GM23338 (cell line): ENCODE measurements around the gene GSN. TPM values are rescaled to one million over a fixed set of nuclear protein-coding genes. Genes with fewer than 3 reads are reported as not detected.

Experiments
- ATAC-seq: fragments of 200-7000 bp; cut with Tn5 transposase; 3 replicates; pipeline ENCODE4 v1.9.1; 2020
- DNase-seq: peaks from one replicate; pipeline ENCODE4 v3.0.0-alpha.2; 2015; ENCODE audit warnings: low spot score
- H2AFZ ChIP-seq: fragments of 200-600 bp; sonication (generic); 2 replicates; pipeline ENCODE4 v1.8.0; 2016; ENCODE audit warnings: antibody characterized with exemption, mild to moderate bottlenecking, moderate library complexity
- H3F3A ChIP-seq: fragments of 200-600 bp; sonication (generic); replicated peaks from 2 replicates; pipeline ENCODE4 v1.8.0; 2017; ENCODE audit warnings: antibody characterized with exemption, mixed run types, low read depth
- H3K27ac ChIP-seq: fragments of 200-600 bp; sonication (generic); 2 replicates; pipeline ENCODE4 v1.6.1; 2016; ENCODE audit warnings: low read depth
- H3K27me3 ChIP-seq: fragments of 200-600 bp; sonication (generic); 2 replicates; pipeline ENCODE4 v1.8.0; 2016; ENCODE audit warnings: mild to moderate bottlenecking, mixed run types, moderate library complexity; ENCODE audit not compliant: insufficient read depth
- H3K36me3 ChIP-seq: fragments of 200-600 bp; sonication (generic); 2 replicates; pipeline ENCODE4 v1.8.0; 2016; ENCODE audit warnings: mild to moderate bottlenecking; ENCODE audit not compliant: insufficient read depth
- H3K4me1 ChIP-seq: fragments of 200-600 bp; sonication (generic); 2 replicates; pipeline ENCODE4 v1.8.0; 2016; ENCODE audit warnings: mild to moderate bottlenecking, moderate library complexity; ENCODE audit not compliant: insufficient read depth
- H3K4me2 ChIP-seq: fragments of 200-600 bp; sonication (generic); 2 replicates; pipeline ENCODE4 v1.7.1; 2017; ENCODE audit warnings: mixed run types
- H3K4me3 ChIP-seq: fragments of 200-600 bp; sonication (generic); 2 replicates; pipeline ENCODE4 v1.6.1; 2016; ENCODE audit warnings: mixed run types
- H3K79me2 ChIP-seq: fragments of 200-600 bp; sonication (generic); replicated peaks from 2 replicates; pipeline ENCODE4 v1.8.0; 2017; ENCODE audit warnings: mild to moderate bottlenecking; ENCODE audit not compliant: insufficient read depth
- H3K9me2 ChIP-seq: fragments of 200-600 bp; sonication (generic); 2 replicates; pipeline ENCODE4 v1.8.0; 2017; ENCODE audit not compliant: insufficient read depth
- H4K20me1 ChIP-seq: fragments of 200-600 bp; sonication (generic); replicated peaks from 2 replicates; pipeline ENCODE4 v1.8.0; 2017; ENCODE audit warnings: mild to moderate bottlenecking; ENCODE audit not compliant: insufficient read depth
- H3K27ac Mint-ChIP-seq: 2 replicates; pipeline ENCODE4 v1.8.0; 2020; ENCODE audit warnings: inconsistent platforms, mild to moderate bottlenecking, moderate library complexity, mixed read lengths
- H3K27me3 Mint-ChIP-seq: 3 replicates; pipeline ENCODE4 v1.8.0; 2022; ENCODE audit warnings: low read depth, mild to moderate bottlenecking, moderate library complexity, mixed read lengths, inconsistent platforms; ENCODE audit not compliant: insufficient read depth, poor library complexity
- H3K36me3 Mint-ChIP-seq: 3 replicates; pipeline ENCODE4 v1.8.0; 2021; ENCODE audit warnings: low read depth, mild to moderate bottlenecking, inconsistent platforms, moderate library complexity, mixed read lengths
- H3K4me1 Mint-ChIP-seq: 3 replicates; pipeline ENCODE4 v1.8.0; 2020; ENCODE audit warnings: mild to moderate bottlenecking, inconsistent platforms, mixed read lengths
- H3K4me3 Mint-ChIP-seq: 3 replicates; pipeline ENCODE4 v1.8.0; 2021; ENCODE audit warnings: moderate library complexity, mild to moderate bottlenecking, inconsistent platforms, mixed read lengths
- H3K9me3 Mint-ChIP-seq: 3 replicates; pipeline ENCODE4 v1.8.0; 2020; ENCODE audit warnings: moderate library complexity, mild to moderate bottlenecking, inconsistent platforms, mixed read lengths
- CREB1 ChIP-seq: fragments of 250-450 bp; sonication (Bioruptor Pico); IDR thresholded peaks from 2 replicates; pipeline ENCODE4 v1.5.0; 2020; ENCODE audit warnings: low read depth, mild to moderate bottlenecking, moderate library complexity
- EZH2 ChIP-seq: fragments of 200-600 bp; sonication (generic); IDR thresholded peaks from one replicate; pipeline ENCODE4 v1.8.0; 2017; ENCODE audit warnings: antibody characterized with exemption, mild to moderate bottlenecking, low read depth; ENCODE audit not compliant: unreplicated experiment
- EZH2phosphoT487 ChIP-seq: fragments of 200-600 bp; sonication (generic); IDR thresholded peaks from one replicate; pipeline ENCODE4 v1.8.1; 2018; ENCODE audit warnings: antibody characterized with exemption; ENCODE audit not compliant: unreplicated experiment
- JUNB ChIP-seq: IDR thresholded peaks from one replicate; pipeline ENCODE4 v1.6.1; 2016; ENCODE audit warnings: antibody characterized with exemption; ENCODE audit not compliant: unreplicated experiment
- NANOG ChIP-seq: IDR thresholded peaks from 2 replicates; pipeline ENCODE4 v1.6.1; 2016; ENCODE audit warnings: antibody characterized with exemption, borderline replicate concordance
- POLR2AphosphoS5 ChIP-seq: IDR thresholded peaks from 2 replicates; pipeline ENCODE4 v1.6.1; 2016; ENCODE audit warnings: antibody characterized with exemption, low read depth
- STAT1 ChIP-seq: IDR thresholded peaks from one replicate; pipeline ENCODE4 v1.6.1; 2016; ENCODE audit warnings: antibody characterized with exemption; ENCODE audit not compliant: unreplicated experiment
- ZNF114 ChIP-seq: fragments of 250-450 bp; sonication (Bioruptor Pico); IDR thresholded peaks from 2 replicates; pipeline ENCODE4 v1.5.0; 2020; ENCODE audit warnings: mild to moderate bottlenecking, moderate library complexity
- ZNF462 ChIP-seq: fragments of 250-450 bp; sonication (Bioruptor Pico); IDR thresholded peaks from 2 replicates; pipeline ENCODE4 v1.5.0; 2020; ENCODE audit warnings: mild to moderate bottlenecking, moderate library complexity
- polyA plus RNA-seq: library from polyadenylated mRNA; unstranded; fragments of >200 nt; fragmentation: Nextera tagmentation; extraction: Ambion mirVana; gene quantifications from 2 replicates; pipeline ENCODE4 v1.2.1, GENCODE V29; 2016
- total RNA-seq: library from RNA; depleted of rRNA; stranded (reverse); fragments of >200 nt; shearing (Covaris generic); gene quantifications from 2 replicates; pipeline ENCODE4 v1.2.3, GENCODE V29; 2014
- TF ChIP-seq, protein P1 (sequence below): IDR thresholded peaks from one replicate; pipeline ENCODE4 v1.6.1; 2018; ENCODE audit warnings: antibody characterized with exemption; ENCODE audit not compliant: unreplicated experiment

Gene GSN
- total and polyA plus RNA-seq, 2 experiments from 2014 or later: 30.2 to 85.7 TPM

DNA sequence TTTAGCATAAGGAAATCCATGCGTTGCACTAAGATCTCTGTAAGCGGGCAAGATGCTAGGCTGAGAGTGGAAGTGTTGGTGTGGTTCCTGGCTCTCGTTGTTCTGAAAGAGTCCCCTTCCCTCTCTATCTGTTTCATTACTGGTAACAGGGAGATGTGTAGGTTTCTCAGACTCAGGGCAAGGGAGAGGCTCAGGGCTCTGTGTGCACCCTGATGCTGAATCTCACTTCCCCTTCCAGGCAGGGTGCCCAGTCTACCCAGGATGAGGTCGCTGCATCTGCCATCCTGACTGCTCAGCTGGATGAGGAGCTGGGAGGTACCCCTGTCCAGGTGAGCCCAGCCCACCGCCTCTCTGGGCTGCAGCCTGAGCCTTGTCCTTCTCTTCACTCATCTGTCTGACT lies 56.4 kb downstream of the GSN start (continued):
- TF ChIP-seq, protein P1, sequence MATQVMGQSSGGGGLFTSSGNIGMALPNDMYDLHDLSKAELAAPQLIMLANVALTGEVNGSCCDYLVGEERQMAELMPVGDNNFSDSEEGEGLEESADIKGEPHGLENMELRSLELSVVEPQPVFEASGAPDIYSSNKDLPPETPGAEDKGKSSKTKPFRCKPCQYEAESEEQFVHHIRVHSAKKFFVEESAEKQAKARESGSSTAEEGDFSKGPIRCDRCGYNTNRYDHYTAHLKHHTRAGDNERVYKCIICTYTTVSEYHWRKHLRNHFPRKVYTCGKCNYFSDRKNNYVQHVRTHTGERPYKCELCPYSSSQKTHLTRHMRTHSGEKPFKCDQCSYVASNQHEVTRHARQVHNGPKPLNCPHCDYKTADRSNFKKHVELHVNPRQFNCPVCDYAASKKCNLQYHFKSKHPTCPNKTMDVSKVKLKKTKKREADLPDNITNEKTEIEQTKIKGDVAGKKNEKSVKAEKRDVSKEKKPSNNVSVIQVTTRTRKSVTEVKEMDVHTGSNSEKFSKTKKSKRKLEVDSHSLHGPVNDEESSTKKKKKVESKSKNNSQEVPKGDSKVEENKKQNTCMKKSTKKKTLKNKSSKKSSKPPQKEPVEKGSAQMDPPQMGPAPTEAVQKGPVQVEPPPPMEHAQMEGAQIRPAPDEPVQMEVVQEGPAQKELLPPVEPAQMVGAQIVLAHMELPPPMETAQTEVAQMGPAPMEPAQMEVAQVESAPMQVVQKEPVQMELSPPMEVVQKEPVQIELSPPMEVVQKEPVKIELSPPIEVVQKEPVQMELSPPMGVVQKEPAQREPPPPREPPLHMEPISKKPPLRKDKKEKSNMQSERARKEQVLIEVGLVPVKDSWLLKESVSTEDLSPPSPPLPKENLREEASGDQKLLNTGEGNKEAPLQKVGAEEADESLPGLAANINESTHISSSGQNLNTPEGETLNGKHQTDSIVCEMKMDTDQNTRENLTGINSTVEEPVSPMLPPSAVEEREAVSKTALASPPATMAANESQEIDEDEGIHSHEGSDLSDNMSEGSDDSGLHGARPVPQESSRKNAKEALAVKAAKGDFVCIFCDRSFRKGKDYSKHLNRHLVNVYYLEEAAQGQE: no peak
- no peak for TF ChIP-seq EZH2phosphoT487
- TF ChIP-seq POLR2AphosphoS5: no peak
- no peak for TF ChIP-seq ZNF462 (CRISPR knock-in tag)
- no peak for TF ChIP-seq STAT1

GRCh38 chr9:121324755-121325154 lies 56.8 kb downstream of the GSN start:
- no peak for ATAC-seq
- peaks cover 42% of the 10 kb centered on the region for H3K36me3 Mint-ChIP-seq
- no peak overlapping the region for H3K4me2 ChIP-seq

More at GRCh38 chr9:121324755-121325154, 56.8 kb downstream of the GSN start:
- no peak for DNase-seq
- no peak for TF ChIP-seq EZH2
- no peak for TF ChIP-seq JUNB
- no peak for TF ChIP-seq POLR2AphosphoS5
- no peak for TF ChIP-seq NANOG
- TF ChIP-seq ZNF114 (CRISPR knock-in tag): no peak
- no peak for TF ChIP-seq CREB1 (CRISPR knock-in tag)
- TF ChIP-seq STAT1: no peak
- no peak for TF ChIP-seq EZH2phosphoT487
- Histone ChIP-seq H2AFZ (no peak overlapping the region), H3F3A (no peaks in the 10 kb centered on the region), H3K36me3 (no peaks in the 10 kb centered on the region), H3K4me1 (no peaks in the 10 kb centered on the region), H3K4me3 (no peak overlapping the region), H3K27ac (no peak overlapping the region), H4K20me1 (no peaks in the 10 kb centered on the region), H3K79me2 (no peaks in the 10 kb centered on the region), H3K27me3 (no peaks in the 10 kb centered on the region), H3K9me2 (no peaks in the 10 kb centered on the region)
- H3K4me1 Mint-ChIP-seq: no peaks in the 10 kb centered on the region
- H3K27me3 Mint-ChIP-seq: peaks cover 6% of the 10 kb centered on the region
- H3K27ac Mint-ChIP-seq: no peak overlapping the region
- H3K9me3 Mint-ChIP-seq: no peaks in the 10 kb centered on the region; the same call in 2 of the 3 replicates
- no peak overlapping the region for H3K4me3 Mint-ChIP-seq
